Mucosa of descending colon (tissue), 3 donors: ENCODE results near the gene ZBTB7C. TPM values are rescaled to one million over a fixed set of nuclear protein-coding genes. Genes with fewer than 3 reads are reported as not detected.

Experiments
- ATAC-seq: fragments of 200-7000 bp; cut with Tn5 transposase; one replicate; pipeline ENCODE4 v1.9.1; 2020; ENCODE audit warnings: mild to moderate bottlenecking, moderate library complexity
- DNase-seq, 3 donors: peaks; one replicate each; pipeline ENCODE4 v3.0.0-alpha.2; 2020
- H3K36me3 ChIP-seq: fragments of 200-600 bp; one replicate; pipeline ENCODE4 v1.8.0; 2021; ENCODE audit warnings: low read depth, mild to moderate bottlenecking
- H3K4me1 ChIP-seq: fragments of 200-600 bp; one replicate; pipeline ENCODE4 v1.8.0; 2021; ENCODE audit warnings: low read depth, mild to moderate bottlenecking
- H3K4me3 ChIP-seq: fragments of 200-600 bp; one replicate; pipeline ENCODE4 v1.8.0; 2021; ENCODE audit warnings: mild to moderate bottlenecking
- H3K9me3 ChIP-seq: fragments of 200-600 bp; one replicate; pipeline ENCODE4 v1.8.0; 2021; ENCODE audit warnings: mild to moderate bottlenecking
- intact Hi-C, 2 donors: fragments of 100-400 bp; cut with DNase I in 1 of 2; cut with micrococcal nuclease in 1 of 2; formaldehyde crosslinking; loops; one replicate each; pipeline versions ENCODE4 v1.11.0 to v1.11.1; 2022; cut with DNase I, micrococcal nuclease
- total RNA-seq, 3 donors: library from RNA; stranded (reverse); fragmentation: NEBNext Ultra II Directional in 2 of 3; extraction: Animal tissue kit (Norgen Biotek cat#: 25700) in 2 of 3; gene quantifications; one replicate each; pipeline versions ENCODE4 v1.2.1 to v1.2.4, GENCODE V29; 2021 to 2023
- TF ChIP-seq, protein P1 (sequence below): fragments of 200-600 bp; IDR thresholded peaks from one replicate; pipeline ENCODE4 v1.8.0; 2022; ENCODE audit warnings: antibody characterized with exemption, mild to moderate bottlenecking
- donor health status: DM: no; HTN: no; CAD: no; lungs with moderate emphysema.
- donor health status: DM: no; HTN: no; CAD: no.
- donor health status: DM: no; HTN: yes; CAD: no.

ZBTB7C gene
- total RNA-seq, 3 donors from 2014 or later, result 20.8 to 56.6 (median 38.2) TPM

DNA sequence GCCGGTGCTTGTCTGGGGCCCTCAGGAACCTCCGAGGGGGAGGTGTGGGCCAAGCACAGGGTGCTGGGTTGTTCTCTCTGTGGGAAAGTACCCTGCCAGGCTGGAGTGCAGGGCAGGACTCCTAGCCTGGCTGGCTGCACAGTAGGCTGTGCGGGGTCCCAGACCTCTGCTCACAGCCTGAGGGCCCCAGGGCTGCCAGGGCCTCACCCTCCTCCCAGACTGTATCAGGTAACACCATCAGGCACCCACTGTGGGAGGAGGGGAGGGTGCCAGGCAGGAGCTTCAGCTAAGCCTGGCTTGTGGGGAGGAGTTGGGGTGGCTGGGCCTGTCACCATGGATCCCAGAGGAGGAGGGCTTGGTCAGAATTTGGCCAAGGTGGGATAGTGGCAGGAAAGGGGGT is 266.8 kb downstream of the ZBTB7C start:
- Histone ChIP-seq H3K36me3 (no peaks in the 10 kb centered on the region), H3K4me3 (no peak overlapping the region), H3K4me1 (peaks cover 36% of the 10 kb centered on the region), H3K9me3 (no peaks in the 10 kb centered on the region)
- TF ChIP-seq, protein P1, sequence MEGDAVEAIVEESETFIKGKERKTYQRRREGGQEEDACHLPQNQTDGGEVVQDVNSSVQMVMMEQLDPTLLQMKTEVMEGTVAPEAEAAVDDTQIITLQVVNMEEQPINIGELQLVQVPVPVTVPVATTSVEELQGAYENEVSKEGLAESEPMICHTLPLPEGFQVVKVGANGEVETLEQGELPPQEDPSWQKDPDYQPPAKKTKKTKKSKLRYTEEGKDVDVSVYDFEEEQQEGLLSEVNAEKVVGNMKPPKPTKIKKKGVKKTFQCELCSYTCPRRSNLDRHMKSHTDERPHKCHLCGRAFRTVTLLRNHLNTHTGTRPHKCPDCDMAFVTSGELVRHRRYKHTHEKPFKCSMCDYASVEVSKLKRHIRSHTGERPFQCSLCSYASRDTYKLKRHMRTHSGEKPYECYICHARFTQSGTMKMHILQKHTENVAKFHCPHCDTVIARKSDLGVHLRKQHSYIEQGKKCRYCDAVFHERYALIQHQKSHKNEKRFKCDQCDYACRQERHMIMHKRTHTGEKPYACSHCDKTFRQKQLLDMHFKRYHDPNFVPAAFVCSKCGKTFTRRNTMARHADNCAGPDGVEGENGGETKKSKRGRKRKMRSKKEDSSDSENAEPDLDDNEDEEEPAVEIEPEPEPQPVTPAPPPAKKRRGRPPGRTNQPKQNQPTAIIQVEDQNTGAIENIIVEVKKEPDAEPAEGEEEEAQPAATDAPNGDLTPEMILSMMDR, result no peak
- DNase-seq (peak in 1 of 3 donors; percentile 44), ATAC-seq (no peak)
- intact Hi-C loops, result no loop called here

DNA sequence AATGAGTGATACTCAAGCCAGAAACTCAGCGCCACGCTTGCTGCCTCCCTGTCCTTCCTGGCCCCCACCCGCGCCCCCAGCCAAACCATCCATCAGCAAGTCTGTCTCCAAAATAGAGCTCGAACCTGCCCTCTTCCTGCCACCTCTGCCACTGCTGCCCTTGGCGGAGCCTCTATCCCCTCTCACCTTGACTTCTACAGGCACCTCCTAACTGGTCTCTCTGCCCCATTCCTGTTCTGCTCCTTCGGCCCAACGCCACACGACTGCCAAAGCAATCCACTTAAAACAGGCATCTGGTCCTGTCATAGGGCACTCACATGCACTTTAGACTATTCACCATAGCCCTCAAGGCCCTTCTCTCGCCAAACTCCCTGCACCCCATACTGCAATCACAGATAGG is 268.5 kb downstream of the ZBTB7C start:
- peak in 1 of 3 donors; percentile 43 for DNase-seq
- no peak for ATAC-seq
- Histone ChIP-seq H3K4me1 (peaks cover 39% of the 10 kb centered on the region), H3K4me3 (no peak overlapping the region), H3K36me3 (no peaks in the 10 kb centered on the region), H3K9me3 (no peaks in the 10 kb centered on the region)
- intact Hi-C loops, result no loop called here
- TF ChIP-seq, protein P1, result no peak

DNA sequence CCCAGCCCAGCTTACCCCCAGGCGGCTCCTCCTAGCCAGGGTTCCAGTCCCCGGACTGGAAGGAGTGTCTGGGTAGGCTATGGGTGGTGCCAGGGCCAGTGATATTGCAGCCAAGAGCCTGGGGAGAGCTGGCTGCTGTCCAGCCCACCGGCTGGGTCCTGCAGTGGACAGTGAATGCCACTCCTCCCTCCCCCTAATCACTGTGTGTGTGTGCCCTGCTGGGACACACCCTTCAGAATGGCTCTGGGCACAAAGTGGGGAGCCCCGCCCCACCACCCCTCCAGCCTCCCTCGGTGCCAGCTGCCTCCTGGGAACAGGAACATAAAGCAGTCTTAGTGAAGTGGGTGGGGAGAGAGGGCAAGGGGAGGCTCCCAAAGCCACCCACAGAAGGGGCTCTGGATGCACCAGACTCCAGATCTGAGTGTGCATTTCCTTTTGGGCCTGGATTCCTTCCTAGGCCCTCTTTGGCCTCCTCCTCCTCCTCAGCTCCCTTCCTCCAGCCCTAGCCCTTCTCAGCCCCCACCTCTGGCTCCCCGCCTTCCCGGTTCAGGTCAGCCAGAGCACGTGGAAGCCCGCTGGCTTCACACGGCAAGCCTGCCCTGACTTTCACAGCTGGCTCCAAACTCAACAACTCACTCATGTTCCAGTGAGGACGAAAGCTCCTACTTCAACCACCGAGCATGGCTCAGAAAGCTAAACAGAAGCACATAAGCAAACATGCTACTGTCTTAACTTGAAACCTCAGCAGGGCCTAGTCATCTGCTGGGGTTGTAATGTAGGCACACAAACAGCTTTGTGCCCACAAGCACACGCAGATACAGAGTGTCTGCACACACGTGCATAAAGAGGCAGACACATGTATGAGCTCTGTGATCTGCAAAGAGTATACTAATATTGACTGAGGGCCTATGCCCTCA is 269.5 kb downstream of the ZBTB7C start:
- Histone ChIP-seq H3K36me3 (no peaks in the 10 kb centered on the region), H3K4me3 (no peak overlapping the region), H3K9me3 (no peaks in the 10 kb centered on the region), H3K4me1 (peaks cover 39% of the 10 kb centered on the region)
- peak; percentile 80 for ATAC-seq
- peak; percentile 94 to 96 (median 94) for DNase-seq
- TF ChIP-seq, protein P1, result no peak
- intact Hi-C loops, result loop anchor here in 1 of 2 donors (10.0 kb wide), 1 partner anchor 85 kb away; no protein-coding TSS in a partner anchor

DNA sequence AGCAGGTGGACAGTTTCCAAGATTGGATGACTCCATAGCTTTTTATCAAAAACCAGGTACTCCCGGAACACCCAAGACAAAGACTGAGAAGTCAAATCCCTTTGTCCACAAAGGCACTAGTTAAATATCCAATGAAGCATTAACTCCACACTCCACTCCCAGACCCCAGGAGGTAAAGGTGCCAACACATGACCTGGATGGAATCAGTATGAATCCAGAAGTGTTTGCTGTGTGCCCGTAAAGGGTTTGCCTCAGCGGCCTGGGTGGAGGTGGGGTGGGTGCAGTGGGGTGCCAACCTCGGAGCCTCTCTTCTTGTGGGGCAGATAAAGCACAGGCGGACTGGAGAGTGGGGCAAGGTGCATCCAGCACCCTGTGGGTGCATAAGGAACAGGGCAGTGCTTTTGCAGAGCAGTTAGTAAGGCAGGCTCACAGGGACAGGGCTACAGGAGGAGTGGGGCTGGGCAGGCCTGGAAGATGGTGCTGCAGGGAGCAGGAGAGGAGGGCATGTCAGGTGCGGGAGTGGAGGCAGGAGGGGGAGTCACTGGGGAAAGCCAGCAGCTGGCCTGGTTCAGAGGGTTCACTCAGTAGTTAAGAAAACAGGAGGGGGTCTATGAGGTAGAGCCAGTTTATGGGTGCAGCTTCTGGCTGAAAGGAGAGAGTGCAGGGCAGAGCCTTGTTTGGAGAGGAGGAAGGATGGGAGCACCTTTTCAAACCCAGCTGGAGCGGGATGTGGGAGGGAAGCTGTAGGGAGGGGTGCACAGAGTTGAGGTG is 270.3 kb downstream of the ZBTB7C start:
- TF ChIP-seq, protein P1, result no peak
- Histone ChIP-seq H3K4me1 (peaks cover 39% of the 10 kb centered on the region), H3K36me3 (no peaks in the 10 kb centered on the region), H3K9me3 (no peaks in the 10 kb centered on the region), H3K4me3 (no peak overlapping the region)
- ATAC-seq (peak; percentile 16), DNase-seq (peak in 1 of 3 donors; percentile 69)
- intact Hi-C loops, result loop anchor here in 1 of 2 donors (10.0 kb wide), 1 partner anchor 84 kb away; no protein-coding TSS in a partner anchor

DNA sequence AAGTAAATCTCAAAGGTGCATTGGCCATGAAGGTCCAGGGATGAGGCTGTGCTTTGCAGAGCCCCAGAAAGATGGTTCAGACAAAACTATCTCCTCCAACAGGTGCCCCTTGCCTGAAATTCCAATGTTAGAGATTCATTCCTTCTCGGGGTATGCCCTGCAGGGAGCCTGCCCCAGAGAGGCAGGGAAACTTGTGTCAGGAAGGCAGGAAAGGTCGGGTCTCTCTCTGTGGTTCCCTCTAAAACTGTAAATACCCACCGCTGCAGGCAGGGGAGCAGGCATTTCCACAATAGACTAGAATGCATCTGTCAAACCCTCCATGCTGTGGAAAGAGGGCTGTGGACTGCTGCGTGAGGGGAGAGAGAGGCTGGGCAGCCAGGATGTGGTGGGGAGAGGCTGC is 271.0 kb downstream of the ZBTB7C start:
- Histone ChIP-seq H3K4me1 (peaks cover 41% of the 10 kb centered on the region), H3K9me3 (no peaks in the 10 kb centered on the region), H3K36me3 (no peaks in the 10 kb centered on the region), H3K4me3 (no peak overlapping the region)
- no peak for ATAC-seq
- DNase-seq, result no peak
- TF ChIP-seq, protein P1, result no peak
- intact Hi-C loops, result loop anchor here in 1 of 2 donors (10.0 kb wide), 1 partner anchor 83 kb away; no protein-coding TSS in a partner anchor
